HepG2 (cell line): ENCODE measurements around the gene TYROBP. TPM values are rescaled to one million over a fixed set of nuclear protein-coding genes. Genes with fewer than 3 reads are reported as not detected.

Experiments used
- ATAC-seq: fragments of 200-7000 bp; cut with Tn5 transposase; 3 replicates; pipeline ENCODE4 v1.9.1; 2020; ENCODE audit warnings: mild to moderate bottlenecking, moderate library complexity
- BruUV-seq: library from RNA; stranded (reverse); fragments of 400-500 nt; replicated peaks from 2 replicates; lab custom pipeline; 2021; lab: Mats Ljungman, UMichigan
- CTCF ChIA-PET: fragments of 300-600 bp; formaldehyde crosslinking; extraction: SDS; loops from one replicate; lab custom pipeline; 2021; ENCODE audit warnings: low total read pairs, inconsistent platforms, low intra/inter-chr PET ratio; lab: Yijun Ruan, JAX
- POLR2A ChIA-PET: fragments of 350-600 bp; sonication (Branson Sonifier 250); formaldehyde crosslinking; loops from one replicate; lab custom pipeline; 2020; ENCODE audit warnings: antibody characterized with exemption, inconsistent platforms; lab: Yijun Ruan, JAX
- DNase-seq: peaks from one replicate; pipeline ENCODE4 v3.0.0-alpha.2; 2015; ENCODE audit warnings: low spot score
- FAIRE-seq: peaks from 3 replicates; lab custom pipeline; 2011; peaks lifted over from hg19 to GRCh38; lab: Jason Lieb, UNC
- H2AFZ ChIP-seq: one replicate; pipeline ENCODE4 v1.6.1; 2011; ENCODE audit warnings: low read length, inconsistent platforms
- H3K27ac ChIP-seq: fragments of 300-600 bp; 3 replicates; pipeline ENCODE4 v1.8.0; 2011; ENCODE audit warnings: mixed run types, mild to moderate bottlenecking, mixed read lengths, low read length, inconsistent platforms; ENCODE audit not compliant: insufficient read depth; ENCODE audit errors: extremely low read length
- H3K27me3 ChIP-seq, 2 experiments: fragments of 200-600 bp in 1 of 2; 2 replicates in 1 of 2; 3 replicates in 1 of 2; pipeline versions ENCODE4 v1.6.0 to v1.8.0; 2011; ENCODE audit warnings: low read length in 2 of 2, mild to moderate bottlenecking in 2 of 2, moderate library complexity in 2 of 2, inconsistent platforms in 1 of 2; ENCODE audit not compliant: insufficient read depth in 2 of 2, control insufficient read depth in 1 of 2
- H3K36me3 ChIP-seq, 2 experiments: fragments of 200-600 bp in 1 of 2; replicated peaks in 1 of 2; 2 replicates in 1 of 2; 3 replicates in 1 of 2; pipeline versions ENCODE4 v1.5.1 to v1.8.0; 2011; ENCODE audit warnings: low read length in 2 of 2, inconsistent platforms in 1 of 2; ENCODE audit not compliant: insufficient read depth in 2 of 2, control insufficient read depth in 1 of 2
- H3K4me1 ChIP-seq: 2 replicates; pipeline ENCODE4 v1.5.1; 2012; ENCODE audit warnings: low read length, inconsistent platforms; ENCODE audit not compliant: insufficient read depth
- H3K4me2 ChIP-seq: 2 replicates; pipeline ENCODE4 v1.6.0; 2011; ENCODE audit warnings: low read depth, low read length, inconsistent platforms
- H3K4me3 ChIP-seq, 3 experiments: fragments of 200-600 bp in 1 of 3; sonication (generic), shearing (Covaris generic) in 1 of 3; replicated peaks in 1 of 3; 2 replicates each; pipeline ENCODE4 v1.5.1; 2011 to 2016; ENCODE audit warnings: low read length in 3 of 3, inconsistent platforms in 2 of 3, low read depth in 2 of 3, mild to moderate bottlenecking in 2 of 3, control low read depth in 1 of 3, mixed read lengths in 1 of 3; ENCODE audit not compliant: insufficient read depth in 1 of 3
- H3K79me2 ChIP-seq: one replicate; pipeline ENCODE4 v1.6.1; 2011; ENCODE audit warnings: low read length, inconsistent platforms; ENCODE audit not compliant: insufficient read depth
- H3K9ac ChIP-seq: 2 replicates; pipeline ENCODE4 v1.6.0; 2011; ENCODE audit warnings: mild to moderate bottlenecking, low read depth, low read length, inconsistent platforms; ENCODE audit not compliant: insufficient read depth
- H3K9me3 ChIP-seq: 2 replicates; pipeline ENCODE4 v1.5.1; 2012; ENCODE audit warnings: mild to moderate bottlenecking, low read length
- H4K20me1 ChIP-seq: 2 replicates; pipeline ENCODE4 v1.6.0; 2011; ENCODE audit warnings: inconsistent platforms, mild to moderate bottlenecking, low read length, moderate library complexity; ENCODE audit not compliant: insufficient read depth
- HNF1A ChIP-seq, 2 experiments: sonication (generic) in 1 of 2; formaldehyde crosslinking in 1 of 2; IDR thresholded peaks; 2 replicates each; pipeline versions ENCODE4 v1.4.0 to v1.6.1; 2016 to 2020; ENCODE audit warnings: borderline replicate concordance in 1 of 2, low read depth in 1 of 2, mild to moderate bottlenecking in 1 of 2, missing genetic modification reagents in 1 of 2
- MLLT10 ChIP-seq: sonication (generic); formaldehyde crosslinking; IDR thresholded peaks from 2 replicates; pipeline ENCODE4 v1.4.0; 2020; ENCODE audit warnings: missing genetic modification reagents
- MLX ChIP-seq: IDR thresholded peaks from 2 replicates; pipeline ENCODE4 v1.6.1; 2016
- ZNF329 ChIP-seq: sonication (generic); formaldehyde crosslinking; IDR thresholded peaks from 2 replicates; pipeline ENCODE4 v1.9.0; 2021; ENCODE audit warnings: low read depth, mild to moderate bottlenecking, missing genetic modification reagents
- ZNF570 ChIP-seq: sonication (generic); formaldehyde crosslinking; IDR thresholded peaks from 2 replicates; pipeline ENCODE4 v1.4.0; 2020; ENCODE audit warnings: mild to moderate bottlenecking, missing genetic modification reagents, borderline replicate concordance
- WGBS: methylation state at CpG from one replicate; pipeline ENCODE4 v1.1.6; 2017; ENCODE audit warnings: low lambda C conversion rate; 5-methylcytosine and 5-hydroxymethylcytosine counted together
- in situ Hi-C: cut with HindIII; loops from 2 replicates; pipeline ENCODE4 v1.10.0; 2017; ENCODE audit warnings: low pct_unique_long_range_greater_than_20kb; ENCODE audit not compliant: extremely low pct_ligation_motif_present
- intact Hi-C: fragments of 100-400 bp; cut with micrococcal nuclease; formaldehyde crosslinking; loops from one replicate; pipeline ENCODE4 v1.10.0; 2022; ENCODE audit not compliant: unreplicated experiment
- polyA plus RNA-seq, 8 experiments: library from polyadenylated mRNA; depleted of rRNA in 3 of 8; stranded (reverse) in 7 of 8; unstranded in 1 of 8; fragments of >200 nt; fragmentation: Illumina TruSeq in 4 of 8; extraction: Trizol in 4 of 8; gene quantifications; 2 replicates each; pipeline versions ENCODE4 v1.2.1 to v1.2.3, GENCODE V29; 2011 to 2016; ENCODE audit warnings: low read depth in 4 of 8, missing spikeins in 1 of 8, mixed read lengths in 1 of 8; ENCODE audit not compliant: insufficient read depth in 1 of 8
- total RNA-seq, 5 experiments: library from RNA; depleted of rRNA; stranded (reverse); fragments of >200 nt; fragmentation: Illumina TruSeq; extraction: Trizol; gene quantifications; 2 replicates each; pipeline ENCODE4 v1.2.3, GENCODE V29; 2016; ENCODE audit warnings: low read depth in 1 of 5

TYROBP gene
- total and polyA plus RNA-seq, 2 of the 13 experiments (the other 11 are each of a cell fraction or from before 2014, with no cell fraction given) = not detected

GRCh38 chr19:35905178-35905727, 2.8 kb downstream of the TYROBP start (continued):
- TF ChIP-seq HNF1A (IDR thresholded peaks at IDR 0.05; ENCODE audit: low read depth) = no peak
- no peak for TF ChIP-seq HNF1A (CRISPR knock-in tag; IDR thresholded peaks at IDR 0.05; ENCODE audit: borderline replicate concordance)
- no peak for TF ChIP-seq MLX (CRISPR knock-in tag)
- TF ChIP-seq ZNF570 = no peak

GRCh38 chr19:35904311-35905068, 3.6 kb downstream of the TYROBP start:
- DNase-seq (no peak), FAIRE-seq (no peak), ATAC-seq (no peak)
- Histone ChIP-seq H3K4me2 (no peak overlapping the region), H3K4me1 (peaks cover 50% of the 10 kb centered on the region), H3K27me3 (peaks cover 0 to 15% of the 10 kb centered on the region in 2 experiments; a peak in 3 of 5 replicates), H4K20me1 (no peaks in the 10 kb centered on the region), H3K36me3 (no peaks in the 10 kb centered on the region), H3K9me3 (no peaks in the 10 kb centered on the region), H3K27ac (no peak overlapping the region), H2AFZ (no peak overlapping the region), H3K4me3 (no peak overlapping the region), H3K79me2 (no peaks in the 10 kb centered on the region), H3K9ac (no peak overlapping the region)
- POLR2A ChIA-PET = no interaction called here
- CTCF ChIA-PET = no interaction called here
- in situ Hi-C loops = no loop called here
- 41% methylated on average over 10 of the region's 10 CpGs for WGBS
- intact Hi-C loops = loop anchor here (5.0 kb wide), 1 partner anchor 33 kb away; the partner anchor contains the start of gene LRFN3
- BruUV-seq = no TSS peak
- TF ChIP-seq ZNF329 (CRISPR knock-in tag) (peak; percentile 99), MLLT10 (no peak)
